ENCODE measurements around the gene LCN10.

GRCh38 chr9:136744773-136745172, 2.0 kb upstream of the LCN10 start:
- TF ChIP-seq E2F4 (IDR thresholded peaks at IDR 0.05; ENCODE audit: low read depth, low read length): no peak
- no peak for TF ChIP-seq POLR2AphosphoS2 (IDR thresholded peaks at IDR 0.05; ENCODE audit: low read depth, low read length)
- TF ChIP-seq EP300 (IDR thresholded peaks at IDR 0.05; ENCODE audit: borderline replicate concordance in 1 of 2, control insufficient read depth in 1 of 2, low read depth in 2 of 2, low read length in 2 of 2): no peak
- no peak for TF ChIP-seq HCFC1 (IDR thresholded peaks at IDR 0.05; ENCODE audit: low read length)
- TF ChIP-seq EZH2 (IDR thresholded peaks at IDR 0.05; ENCODE audit: borderline replicate concordance, control insufficient read depth, low read depth, low read length): no peak
- TF ChIP-seq CTCF (IDR thresholded peaks at IDR 0.05 in 2 of 3, conservative IDR thresholded peaks at IDR 0.05 in 1 of 3; ENCODE audit: control insufficient read depth in 2 of 3, extremely low read depth in 1 of 3, insufficient read depth in 1 of 3, low read depth in 3 of 3, low read length in 3 of 3): no peak
- TF ChIP-seq NFYA (IDR thresholded peaks at IDR 0.05; ENCODE audit: borderline replicate concordance, low read depth, low read length): no peak

Measured in GM12878 (cell line).